Astrocyte (in vitro differentiated cells and primary cell): Measurements from ENCODE around the gene DQX1.

ENCODE experiments used
- EZH2 ChIP-seq: IDR thresholded peaks from 2 replicates; pipeline ENCODE4 v1.6.1; 2012; ENCODE audit warnings: mild to moderate bottlenecking, low read length, inconsistent platforms; ENCODE audit not compliant: insufficient read depth
- TF ChIP-seq, protein P1 (sequence below): IDR thresholded peaks from 2 replicates; pipeline ENCODE4 v1.5.1; 2011; ENCODE audit warnings: low read depth, mild to moderate bottlenecking, inconsistent platforms, low read length, moderate library complexity; ENCODE audit not compliant: insufficient read depth

DNA sequence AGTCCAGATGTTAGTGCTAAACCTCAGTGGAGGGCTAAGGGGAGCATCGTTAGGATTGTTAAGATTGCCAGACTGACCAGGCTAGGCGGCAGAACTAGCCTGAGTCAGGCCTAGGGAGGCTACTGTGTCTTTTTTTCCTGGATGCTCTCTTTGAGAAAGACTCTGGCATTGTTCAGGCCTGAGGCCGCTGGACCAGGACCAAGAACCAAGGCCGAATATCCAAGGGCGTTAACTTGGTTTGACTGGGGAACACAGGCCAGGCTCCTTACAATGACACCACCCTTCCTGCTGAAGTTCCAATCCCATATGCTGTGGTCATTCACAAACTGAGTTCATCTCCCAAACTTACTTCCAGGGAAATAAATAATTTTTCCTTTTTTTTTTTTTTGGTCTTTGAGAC is 14.3 kb upstream of the DQX1 start:
- TF ChIP-seq, protein P1, sequence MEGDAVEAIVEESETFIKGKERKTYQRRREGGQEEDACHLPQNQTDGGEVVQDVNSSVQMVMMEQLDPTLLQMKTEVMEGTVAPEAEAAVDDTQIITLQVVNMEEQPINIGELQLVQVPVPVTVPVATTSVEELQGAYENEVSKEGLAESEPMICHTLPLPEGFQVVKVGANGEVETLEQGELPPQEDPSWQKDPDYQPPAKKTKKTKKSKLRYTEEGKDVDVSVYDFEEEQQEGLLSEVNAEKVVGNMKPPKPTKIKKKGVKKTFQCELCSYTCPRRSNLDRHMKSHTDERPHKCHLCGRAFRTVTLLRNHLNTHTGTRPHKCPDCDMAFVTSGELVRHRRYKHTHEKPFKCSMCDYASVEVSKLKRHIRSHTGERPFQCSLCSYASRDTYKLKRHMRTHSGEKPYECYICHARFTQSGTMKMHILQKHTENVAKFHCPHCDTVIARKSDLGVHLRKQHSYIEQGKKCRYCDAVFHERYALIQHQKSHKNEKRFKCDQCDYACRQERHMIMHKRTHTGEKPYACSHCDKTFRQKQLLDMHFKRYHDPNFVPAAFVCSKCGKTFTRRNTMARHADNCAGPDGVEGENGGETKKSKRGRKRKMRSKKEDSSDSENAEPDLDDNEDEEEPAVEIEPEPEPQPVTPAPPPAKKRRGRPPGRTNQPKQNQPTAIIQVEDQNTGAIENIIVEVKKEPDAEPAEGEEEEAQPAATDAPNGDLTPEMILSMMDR, result no peak
- TF ChIP-seq EZH2, result no peak
